Measurements from ENCODE around the gene SSR1.

SSR1 gene

DNA sequence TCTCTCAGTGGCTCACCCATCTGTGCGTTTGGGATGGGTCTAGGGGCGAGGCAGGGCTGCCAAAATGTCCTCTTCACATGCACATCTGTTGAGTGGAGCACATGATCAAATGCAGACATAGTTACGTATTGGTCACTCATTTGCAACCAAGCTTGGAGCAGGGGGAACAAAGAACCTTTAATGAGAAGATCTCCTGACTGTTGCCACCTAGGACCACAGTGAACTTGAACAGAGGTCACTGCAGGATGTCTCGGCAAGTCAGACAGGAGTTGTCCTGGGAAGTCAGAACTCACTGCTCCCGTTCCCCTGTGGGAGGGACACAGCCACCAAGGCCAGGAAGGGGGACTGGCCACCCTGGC, 73.4 kb downstream of the SSR1 start:
- DNase-seq (ENCODE audit: low read depth): no peak

DNA sequence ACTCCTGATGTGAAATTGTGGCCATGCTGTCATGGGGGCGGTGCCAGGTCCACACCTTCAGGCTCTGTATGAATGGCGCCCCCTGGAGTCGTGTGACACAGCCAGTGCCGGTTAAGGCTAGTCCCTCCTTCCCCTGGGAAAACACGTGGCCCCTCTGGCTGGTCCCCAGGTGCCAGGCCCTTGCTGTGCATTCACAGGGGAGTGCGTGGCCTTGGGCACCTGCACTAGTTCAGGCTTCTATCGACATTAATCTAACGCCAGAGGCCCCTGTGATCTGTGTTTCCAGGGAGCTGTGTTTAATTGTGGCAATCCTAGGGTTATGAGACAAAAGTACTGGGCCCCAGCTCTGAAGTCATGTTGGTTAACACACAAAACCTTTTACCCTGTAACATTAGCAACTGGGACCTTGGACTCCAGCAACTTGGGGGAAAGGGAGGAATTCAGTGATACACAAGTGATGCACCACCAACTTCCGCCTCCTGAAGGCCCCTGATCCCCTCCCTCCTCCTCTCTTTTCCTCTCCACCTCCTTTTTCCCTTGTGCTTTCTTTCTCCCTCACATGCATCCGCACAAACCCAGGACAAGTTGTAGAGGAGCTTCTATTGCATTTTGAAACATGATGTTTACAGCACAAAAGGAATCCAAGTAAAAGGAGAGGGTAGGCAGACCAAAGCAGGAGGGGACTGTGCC, 74.0 kb downstream of the SSR1 start:
- no peak for DNase-seq (ENCODE audit: low read depth)

DNA sequence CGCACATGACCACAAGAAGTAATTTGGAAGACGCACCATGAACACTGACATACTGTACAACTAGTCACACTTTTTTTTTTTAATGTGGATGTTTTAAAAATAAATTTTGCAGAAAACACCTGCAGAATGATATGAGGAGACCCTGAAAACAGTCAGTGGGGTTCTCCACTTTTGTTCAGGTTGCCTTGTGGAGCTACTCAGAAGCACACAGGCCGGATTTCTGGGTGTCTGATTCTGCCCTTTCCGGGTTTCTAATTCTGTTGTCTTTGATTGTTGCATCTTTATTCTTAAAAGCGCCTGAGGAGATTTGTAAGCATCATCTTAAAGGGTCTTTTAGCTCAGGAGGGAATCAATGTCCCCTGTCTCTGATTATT, 74.5 kb downstream of the SSR1 start:
- DNase-seq (ENCODE audit: low read depth): no peak

DNA sequence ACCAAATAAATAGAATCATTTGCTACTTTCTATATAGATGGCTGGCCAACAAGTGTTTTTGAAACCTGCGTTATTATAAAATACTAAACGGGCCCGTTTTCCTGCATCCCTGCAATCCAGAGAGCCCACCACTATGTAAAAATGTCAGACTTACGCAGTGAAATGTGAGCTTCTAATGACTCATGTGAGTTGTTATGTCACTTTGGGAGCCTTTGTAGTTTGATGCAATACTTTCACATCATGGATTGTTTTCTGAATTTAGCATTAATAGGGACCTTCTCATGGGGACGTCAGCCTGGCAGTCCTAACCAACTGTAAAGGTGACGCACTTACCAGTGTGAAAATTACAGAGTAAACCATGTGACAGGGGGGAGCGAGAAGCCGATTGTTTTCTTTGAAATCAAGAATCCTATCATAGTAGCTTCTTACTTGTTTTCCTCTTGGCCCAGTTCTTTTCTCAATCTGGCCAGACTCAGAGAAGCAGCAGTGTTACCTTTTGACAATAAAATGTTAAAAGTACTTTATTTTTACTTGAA, 75.3 kb downstream of the SSR1 start:
- no peak for DNase-seq (ENCODE audit: low read depth)

DNA sequence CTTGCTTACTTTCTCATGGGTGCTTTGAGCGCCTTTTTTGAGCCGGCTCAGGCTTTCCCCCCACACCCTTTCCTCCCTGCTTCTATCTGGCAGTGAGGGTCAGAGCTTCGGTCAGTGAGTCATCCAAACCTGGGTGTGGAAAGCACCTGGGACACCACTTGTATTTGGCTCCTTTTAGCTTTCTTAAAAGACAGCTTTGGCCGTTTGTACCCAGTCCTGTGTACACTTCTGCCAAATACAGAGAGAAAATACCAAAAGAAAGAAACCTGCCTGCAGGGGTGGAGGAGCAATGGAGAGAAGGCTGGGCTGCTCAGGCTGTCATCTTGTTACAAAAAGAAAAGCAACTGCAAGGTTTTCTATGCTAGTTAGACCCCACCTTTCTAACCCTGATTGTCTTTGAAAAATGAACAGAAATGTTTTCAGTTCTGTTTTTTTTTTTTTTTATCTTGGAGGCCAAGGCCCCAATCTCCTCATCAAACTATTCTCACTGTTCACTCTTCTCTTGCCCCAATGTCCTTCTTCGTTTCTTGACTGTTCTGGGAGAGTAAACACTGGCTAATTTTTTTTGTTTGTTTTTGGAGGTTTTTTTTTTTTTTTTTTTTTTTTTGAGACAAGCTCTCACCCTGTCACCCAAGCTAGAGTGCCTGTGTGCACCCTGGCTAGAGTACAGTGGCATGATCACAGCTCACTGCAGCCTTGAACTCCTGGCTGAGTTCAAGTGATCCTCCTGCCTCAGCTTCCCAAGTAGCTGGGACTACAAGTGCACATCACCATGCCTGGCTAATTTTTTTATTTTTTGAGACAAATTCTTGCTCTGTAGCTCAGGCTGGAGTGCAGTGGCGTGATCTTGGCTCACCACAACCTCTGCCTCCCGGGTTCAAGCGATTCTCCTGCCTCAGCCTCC, 76.4 kb downstream of the SSR1 start:
- DNase-seq (ENCODE audit: low read depth): no peak

DNA sequence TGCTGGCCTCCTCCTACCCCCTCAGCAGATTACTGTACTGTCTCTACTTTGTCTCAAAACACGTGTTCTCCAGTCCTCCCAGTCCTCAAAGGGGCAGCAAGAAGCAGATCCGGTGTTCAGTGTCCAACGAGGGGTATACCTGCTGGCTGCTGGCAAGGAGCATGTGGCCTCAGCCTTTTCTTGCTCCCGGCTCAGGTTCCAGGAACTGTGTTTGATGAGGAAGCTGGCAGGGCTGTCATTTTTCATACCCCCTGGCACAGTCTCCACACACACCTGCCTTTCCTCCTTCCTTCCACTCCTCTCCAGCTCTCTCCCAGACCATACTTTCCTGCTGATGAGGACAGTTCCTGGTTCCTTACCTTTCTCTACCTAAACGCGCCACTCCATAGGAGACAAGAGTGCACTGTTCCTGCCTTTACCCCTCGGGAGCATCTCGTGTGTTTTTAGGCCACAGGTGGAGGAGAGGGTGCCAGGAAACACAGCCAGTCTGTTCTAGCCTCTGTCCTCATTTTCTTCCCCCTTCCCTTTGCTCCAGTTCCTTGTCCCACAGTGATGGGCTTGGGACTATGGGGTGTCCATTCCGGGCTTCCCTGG, 77.2 kb downstream of the SSR1 start:
- no peak for DNase-seq (ENCODE audit: low read depth)

DNA sequence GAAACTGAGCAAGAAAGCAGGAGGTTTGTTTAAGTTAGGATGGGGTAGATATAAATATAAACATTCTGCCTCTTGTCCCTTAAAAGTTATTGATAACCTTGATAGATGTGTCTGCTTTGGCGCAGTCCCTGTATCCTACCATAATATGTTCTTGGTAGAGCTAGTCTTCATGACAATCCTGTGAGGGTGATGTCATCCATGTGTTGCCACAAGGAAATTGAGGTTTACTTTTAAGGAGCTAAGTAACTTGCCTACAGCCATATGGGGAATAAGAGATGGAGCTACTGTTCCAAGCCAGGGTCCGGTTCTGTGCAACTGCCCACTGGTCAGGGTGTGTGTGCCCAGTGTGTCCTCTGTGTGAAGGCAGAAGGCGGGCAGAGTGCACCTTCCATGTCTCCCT, 78.5 kb downstream of the SSR1 start:
- no peak for DNase-seq (ENCODE audit: low read depth)

DNA sequence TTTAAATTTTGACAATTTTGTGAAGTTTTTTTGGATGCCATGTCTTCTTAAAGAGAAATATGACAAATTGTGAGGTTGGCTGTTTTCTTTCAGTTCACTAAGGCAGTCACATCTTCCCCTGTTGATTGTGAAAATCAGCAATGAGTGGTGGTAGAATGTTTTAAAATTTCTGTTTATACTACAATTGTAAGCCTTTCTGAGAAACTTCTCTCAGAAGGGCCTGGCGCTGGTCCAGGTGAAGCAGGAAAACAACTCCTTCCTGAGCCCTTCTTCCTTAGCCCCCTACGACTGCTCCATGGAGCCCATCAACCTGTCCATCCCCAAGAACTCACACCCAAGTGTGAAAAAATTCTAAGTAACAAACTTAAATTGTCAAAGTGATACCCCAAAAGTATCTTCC, 80.6 kb downstream of the SSR1 start:
- no peak for DNase-seq (ENCODE audit: low read depth)

DNA sequence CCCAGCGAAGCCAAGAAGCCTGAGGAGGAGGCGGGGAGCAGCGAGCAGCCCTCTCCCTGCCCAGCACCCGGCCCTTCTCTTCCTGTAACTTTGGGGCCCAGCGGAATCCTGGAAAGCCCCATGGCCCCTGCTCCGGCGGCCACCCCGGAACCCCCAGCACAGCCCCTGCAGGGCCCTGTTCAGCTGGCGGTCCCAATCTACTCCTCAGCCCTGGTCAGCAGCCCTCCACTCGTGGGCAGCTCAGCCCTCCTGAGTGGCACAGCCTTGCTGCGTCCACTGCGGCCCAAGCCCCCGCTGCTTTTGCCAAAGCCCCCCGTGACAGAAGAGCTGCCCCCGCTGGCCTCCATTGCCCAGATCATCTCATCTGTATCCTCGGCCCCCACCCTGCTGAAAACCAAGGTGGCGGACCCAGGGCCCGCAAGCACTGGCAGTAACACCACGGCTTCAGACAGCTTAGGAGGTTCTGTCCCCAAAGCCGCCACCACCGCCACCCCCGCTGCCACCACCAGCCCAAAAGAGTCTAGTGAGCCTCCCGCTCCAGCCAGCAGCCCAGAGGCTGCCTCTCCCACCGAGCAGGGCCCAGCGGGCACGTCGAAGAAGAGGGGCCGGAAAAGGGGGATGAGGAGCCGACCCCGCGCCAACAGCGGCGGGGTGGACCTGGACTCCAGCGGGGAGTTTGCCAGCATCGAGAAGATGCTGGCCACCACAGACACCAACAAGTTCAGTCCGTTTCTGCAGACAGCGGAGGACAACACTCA, 81.9 kb downstream of the SSR1 start:
- no peak for DNase-seq (ENCODE audit: low read depth)

DNA sequence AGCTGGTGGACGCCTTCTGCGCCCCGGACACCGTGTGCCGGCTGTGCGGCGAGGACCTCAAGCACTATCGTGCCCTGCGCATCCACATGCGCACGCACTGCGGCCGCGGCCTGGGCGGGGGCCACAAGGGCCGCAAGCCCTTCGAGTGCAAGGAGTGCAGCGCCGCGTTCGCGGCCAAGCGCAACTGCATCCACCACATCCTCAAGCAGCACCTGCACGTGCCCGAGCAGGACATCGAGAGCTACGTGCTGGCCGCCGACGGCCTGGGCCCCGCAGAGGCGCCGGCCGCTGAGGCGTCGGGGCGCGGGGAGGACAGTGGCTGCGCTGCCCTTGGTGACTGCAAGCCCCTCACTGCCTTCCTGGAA, 82.7 kb downstream of the SSR1 start:
- no peak for DNase-seq (ENCODE audit: low read depth)

DNA sequence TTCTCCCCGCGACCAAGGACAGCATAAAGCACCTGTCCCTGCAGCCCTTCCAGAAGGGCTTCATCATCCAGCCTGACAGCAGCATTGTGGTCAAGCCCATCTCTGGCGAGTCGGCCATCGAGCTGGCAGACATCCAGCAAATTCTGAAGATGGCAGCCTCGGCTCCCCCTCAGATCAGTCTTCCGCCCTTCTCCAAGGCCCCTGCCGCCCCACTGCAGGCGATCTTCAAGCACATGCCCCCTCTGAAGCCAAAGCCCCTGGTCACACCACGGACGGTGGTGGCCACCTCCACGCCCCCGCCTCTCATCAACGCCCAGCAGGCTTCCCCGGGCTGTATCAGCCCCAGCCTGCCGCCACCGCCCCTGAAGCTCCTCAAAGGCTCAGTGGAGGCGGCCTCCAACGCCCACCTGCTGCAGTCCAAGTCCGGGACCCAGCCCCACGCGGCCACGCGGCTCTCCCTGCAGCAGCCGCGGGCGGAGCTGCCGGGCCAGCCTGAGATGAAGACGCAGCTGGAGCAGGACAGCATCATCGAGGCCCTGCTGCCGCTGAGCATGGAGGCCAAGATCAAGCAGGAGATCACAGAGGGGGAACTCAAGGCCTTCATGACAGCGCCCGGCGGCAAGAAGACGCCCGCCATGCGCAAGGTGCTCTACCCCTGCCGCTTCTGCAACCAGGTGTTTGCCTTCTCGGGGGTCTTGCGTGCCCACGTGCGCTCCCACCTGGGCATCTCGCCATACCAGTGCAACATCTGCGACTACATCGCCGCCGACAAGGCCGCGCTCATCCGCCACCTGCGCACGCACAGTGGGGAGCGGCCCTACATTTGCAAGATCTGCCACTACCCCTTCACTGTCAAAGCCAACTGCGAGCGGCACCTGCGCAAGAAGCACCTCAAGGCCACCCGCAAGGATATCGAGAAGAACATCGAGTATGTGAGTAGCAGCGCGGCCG, 83.3 kb downstream of the SSR1 start:
- no peak for DNase-seq (ENCODE audit: low read depth)

DNA sequence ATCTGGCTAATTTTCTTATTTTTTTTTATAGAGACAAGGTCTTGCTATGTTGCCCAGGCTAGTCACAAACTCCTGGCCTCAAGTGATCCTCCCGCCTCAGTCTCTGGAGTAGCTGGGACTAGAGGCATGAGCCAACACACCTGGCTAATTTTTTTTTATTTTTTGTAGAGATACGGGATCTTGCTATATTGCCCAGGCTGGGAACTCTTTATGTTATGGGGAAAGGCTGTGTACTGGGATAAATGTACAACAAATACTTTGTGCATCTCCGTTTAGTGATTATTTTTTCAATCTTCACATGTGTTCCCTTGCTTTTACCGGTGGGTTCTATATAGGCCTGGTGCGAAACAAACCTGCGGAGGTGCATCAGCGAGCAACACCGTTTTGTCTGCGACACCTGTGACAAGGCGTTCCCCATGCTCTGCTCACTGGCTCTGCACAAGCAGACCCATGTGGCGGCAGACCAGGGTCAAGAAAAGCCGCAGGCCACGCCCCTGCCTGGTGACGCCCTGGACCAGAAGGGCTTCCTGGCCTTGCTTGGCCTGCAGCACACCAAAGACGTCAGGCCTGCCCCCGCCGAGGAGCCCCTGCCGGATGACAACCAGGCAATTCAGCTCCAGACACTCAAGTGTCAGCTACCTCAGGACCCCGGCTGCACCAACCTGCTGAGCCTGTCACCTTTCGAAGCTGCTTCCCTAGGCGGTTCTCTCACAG, 84.2 kb downstream of the SSR1 start:
- DNase-seq (ENCODE audit: low read depth): no peak

DNA sequence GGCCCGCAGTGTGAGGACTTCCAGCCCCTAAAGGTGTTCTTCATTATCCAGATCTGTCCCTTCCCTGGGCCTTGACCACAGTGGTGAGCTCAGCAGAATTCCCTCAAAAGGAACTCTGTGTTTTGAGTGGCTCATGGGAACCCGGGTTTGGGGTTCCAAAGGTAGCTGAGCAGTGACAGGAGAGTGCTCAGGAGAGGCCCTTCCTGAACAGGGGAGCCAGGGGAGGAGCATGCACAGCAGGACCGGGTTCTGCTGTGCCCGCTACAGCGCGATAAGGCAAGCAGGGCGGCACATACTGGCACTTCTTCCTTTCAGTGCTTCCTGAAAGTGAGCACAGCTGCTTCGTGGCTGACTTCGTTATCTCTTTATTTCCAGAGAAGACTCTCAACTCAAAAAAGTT, 88.3 kb downstream of the SSR1 start:
- DNase-seq (ENCODE audit: low read depth): no peak

DNA sequence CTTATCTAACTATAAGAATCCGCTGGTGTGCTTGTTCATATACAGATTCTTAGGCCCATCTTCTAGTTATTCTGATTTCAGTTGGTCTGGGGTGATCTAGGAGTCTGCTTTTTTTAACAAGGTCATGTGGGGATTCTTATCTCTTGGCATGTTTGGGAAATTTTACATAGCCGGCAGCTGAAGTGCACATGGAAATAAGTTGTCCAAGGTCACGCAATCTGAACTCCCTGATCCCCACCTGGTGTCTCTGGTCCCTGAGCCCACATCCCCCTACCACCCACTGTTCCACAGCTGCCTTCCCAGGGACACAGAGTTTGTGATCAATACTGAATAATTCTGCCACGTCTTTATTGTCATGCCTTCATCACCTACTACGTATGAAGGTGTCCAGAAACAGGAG, 90.8 kb downstream of the SSR1 start:
- DNase-seq (ENCODE audit: low read depth): no peak

DNA sequence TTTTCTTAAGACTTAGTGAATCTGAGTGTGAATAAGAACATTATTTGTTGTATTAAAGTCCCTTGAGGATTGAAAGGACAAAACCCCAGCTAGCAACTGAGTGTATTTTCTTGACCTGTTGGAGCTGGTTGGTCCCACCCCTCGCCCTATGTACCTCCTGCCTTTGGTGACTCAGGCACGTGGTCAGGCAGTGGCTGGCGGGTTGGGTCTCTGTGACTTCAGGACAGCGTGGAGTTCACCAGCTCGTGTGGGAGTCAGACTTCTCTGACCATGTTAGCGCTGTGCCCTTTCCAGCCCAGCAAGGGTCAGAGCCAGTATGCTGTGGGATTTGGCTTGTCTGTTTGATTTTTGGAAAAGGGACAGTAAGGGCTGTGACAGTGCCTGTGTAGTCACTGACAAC, 93.7 kb downstream of the SSR1 start:
- no peak for DNase-seq (ENCODE audit: low read depth)

DNA sequence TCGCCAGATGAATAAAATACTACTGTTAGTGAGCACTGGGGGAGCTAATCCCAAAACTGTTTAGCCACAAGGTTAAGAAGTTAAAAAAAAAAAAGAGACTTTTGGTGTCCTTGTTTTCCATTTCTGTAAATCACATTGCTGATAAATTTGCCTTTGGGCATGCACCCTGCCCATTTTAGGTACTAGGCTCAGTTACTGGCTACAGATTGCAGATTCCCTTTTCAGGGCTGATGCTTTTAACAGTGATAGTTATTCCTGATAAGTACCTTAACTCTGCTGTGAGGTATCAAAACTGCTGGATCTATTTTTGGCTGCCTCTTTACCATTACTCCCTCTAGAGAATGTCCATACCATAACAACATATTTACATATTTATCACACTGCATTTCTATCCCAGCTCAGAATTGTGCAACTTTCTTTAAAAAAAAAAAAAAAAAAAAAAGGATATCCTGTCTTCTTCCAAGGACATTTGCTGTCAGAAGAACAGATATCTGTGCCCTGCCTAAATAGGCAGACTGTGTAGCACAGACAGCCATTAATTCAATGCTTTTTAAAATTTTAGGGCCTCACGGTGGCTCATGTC, 94.5 kb downstream of the SSR1 start:
- no peak for DNase-seq (ENCODE audit: low read depth)

All from HS-27A (cell line).